Brain microvascular endothelial cell (primary cell): ENCODE results near the gene FARP2.

ENCODE experiments used
- DNase-seq: peaks from one replicate; pipeline ENCODE4 v3.0.0-alpha.2; 2020
- H3K27ac ChIP-seq: fragments of 250-450 bp; sonication (Bioruptor Pico); 2 replicates; pipeline ENCODE4 v1.5.1; 2020; ENCODE audit warnings: mild to moderate bottlenecking, moderate library complexity
- H3K27me3 ChIP-seq: fragments of 250-450 bp; sonication (Bioruptor Pico); replicated peaks from 2 replicates; pipeline ENCODE4 v1.5.1; 2020; ENCODE audit warnings: mild to moderate bottlenecking
- H3K36me3 ChIP-seq: fragments of 250-450 bp; sonication (Bioruptor Pico); replicated peaks from 2 replicates; pipeline ENCODE4 v1.5.1; 2020; ENCODE audit warnings: mild to moderate bottlenecking
- H3K4me3 ChIP-seq: 2 replicates; pipeline ENCODE4 v1.5.1; 2011; ENCODE audit warnings: low read depth, mild to moderate bottlenecking, control low read depth, low read length, moderate library complexity
- CTCF ChIP-seq: IDR thresholded peaks from 2 replicates; pipeline ENCODE4 v1.5.1; 2011; ENCODE audit warnings: low read depth, mild to moderate bottlenecking, moderate library complexity, low read length, control low read depth, inconsistent platforms; ENCODE audit errors: missing control alignments
- in situ Hi-C: cut with HindIII; loops from 2 replicates; pipeline ENCODE4 v1.10.0; 2017; ENCODE audit warnings: low sequenced_read_pairs, low pct_ligation_motif_present

FARP2 gene

GRCh38 chr2:241496904-241497877 lies 141.1 kb downstream of the FARP2 start:
- Histone ChIP-seq H3K27ac (no peak overlapping the region), H3K27me3 (no peaks in the 10 kb centered on the region), H3K36me3 (peaks cover 61% of the 10 kb centered on the region), H3K4me3 (no peak overlapping the region)
- no peak for TF ChIP-seq CTCF
- in situ Hi-C loops = no loop called here
- DNase-seq = no peak

GRCh38 chr2:241498115-241499070 lies 142.3 kb downstream of the FARP2 start:
- Histone ChIP-seq H3K27me3 (no peaks in the 10 kb centered on the region), H3K36me3 (peaks cover 61% of the 10 kb centered on the region), H3K27ac (no peak overlapping the region), H3K4me3 (no peak overlapping the region)
- no peak for DNase-seq
- in situ Hi-C loops = no loop called here
- no peak for TF ChIP-seq CTCF

GRCh38 chr2:241499146-241499965 lies 143.3 kb downstream of the FARP2 start:
- in situ Hi-C loops = no loop called here
- no peak for DNase-seq
- peaks cover 53% of the 10 kb centered on the region for H3K36me3 ChIP-seq
- no peaks in the 10 kb centered on the region for H3K27me3 ChIP-seq
- no peak for TF ChIP-seq CTCF
- H3K27ac ChIP-seq = no peak overlapping the region
- H3K4me3 ChIP-seq = no peak overlapping the region

- Histone ChIP-seq H3K27me3 (no peaks in the 10 kb centered on the region), H3K27ac (no peak overlapping the region), H3K4me3 (no peak overlapping the region), H3K36me3 (peaks cover 48% of the 10 kb centered on the region)
- DNase-seq = no peak
- TF ChIP-seq CTCF = no peak
- in situ Hi-C loops = no loop called here
Measured at GRCh38 chr2:241500016-241500415, 143.9 kb downstream of the FARP2 start.

- in situ Hi-C loops = no loop called here
- Histone ChIP-seq H3K4me3 (no peak overlapping the region), H3K27me3 (no peaks in the 10 kb centered on the region), H3K36me3 (peaks cover 43% of the 10 kb centered on the region), H3K27ac (no peak overlapping the region)
- no peak for DNase-seq
- TF ChIP-seq CTCF = no peak
Measured at GRCh38 chr2:241500431-241500975, 144.4 kb downstream of the FARP2 start.
